ENCODE results near the gene AMOT. TPM values are rescaled to one million over a fixed set of nuclear protein-coding genes. Genes with fewer than 3 reads are reported as not detected.

The AMOT gene
- total RNA-seq, 4 donors from 2014 or later: 4.8 to 20.4 (median 11.8) TPM

- DNase-seq (ENCODE audit: low spot score in 2 of 2): no peak
- Histone ChIP-seq H3K27me3 (no peaks in the 10 kb centered on the region), H3K4me3 (no peak overlapping the region), H3K9me3 (no peaks in the 10 kb centered on the region), H3K27ac (no peak overlapping the region), H3K36me3 (no peaks in the 10 kb centered on the region), H3K4me1 (peaks cover 4% of the 10 kb centered on the region)
- TF ChIP-seq POLR2A (IDR thresholded peaks at IDR 0.05): no peak
- no peak for TF ChIP-seq EP300 (IDR thresholded peaks at IDR 0.05)
- TF ChIP-seq POLR2AphosphoS5 (IDR thresholded peaks at IDR 0.05): no peak
- no peak for TF ChIP-seq CTCF (IDR thresholded peaks at IDR 0.05)
Observed at GRCh38 chrX:112849016-112849415, 8.4 kb upstream of the AMOT start.

GRCh38 chrX:112846782-112847181, 6.2 kb upstream of the AMOT start:
- Histone ChIP-seq H3K9me3 (no peaks in the 10 kb centered on the region), H3K27me3 (no peaks in the 10 kb centered on the region), H3K4me3 (no peak overlapping the region), H3K4me1 (peaks cover 6% of the 10 kb centered on the region), H3K27ac (no peak overlapping the region), H3K36me3 (no peaks in the 10 kb centered on the region)
- TF ChIP-seq POLR2AphosphoS5 (IDR thresholded peaks at IDR 0.05): no peak
- no peak for TF ChIP-seq EP300 (IDR thresholded peaks at IDR 0.05)
- no peak for TF ChIP-seq CTCF (IDR thresholded peaks at IDR 0.05)
- TF ChIP-seq POLR2A (IDR thresholded peaks at IDR 0.05): no peak
- no peak for DNase-seq (ENCODE audit: low spot score in 2 of 2)
- WGBS: 45% methylated on average over 2 of the region's 2 CpGs

- H3K36me3 ChIP-seq: no peaks in the 10 kb centered on the region
- DNase-seq (ENCODE audit: low spot score in 2 of 2): no peak
- 64% methylated on average over 4 of the region's 4 CpGs for WGBS
Observed at GRCh38 chrX:112846187-112846586, 5.6 kb upstream of the AMOT start.

GRCh38 chrX:112844250-112844649, 3.6 kb upstream of the AMOT start:
- WGBS: 57% methylated on average over 6 of the region's 6 CpGs
- Histone ChIP-seq H3K27me3 (no peaks in the 10 kb centered on the region), H3K36me3 (no peaks in the 10 kb centered on the region), H3K9me3 (no peaks in the 10 kb centered on the region), H3K4me1 (peaks cover 9% of the 10 kb centered on the region), H3K4me3 (no peak overlapping the region), H3K27ac (no peak overlapping the region)
- no peak for DNase-seq (ENCODE audit: low spot score in 2 of 2)
- no peak for TF ChIP-seq POLR2A (IDR thresholded peaks at IDR 0.05)
- TF ChIP-seq CTCF (IDR thresholded peaks at IDR 0.05): no peak
- no peak for TF ChIP-seq POLR2AphosphoS5 (IDR thresholded peaks at IDR 0.05)
- no peak for TF ChIP-seq EP300 (IDR thresholded peaks at IDR 0.05)

More at GRCh38 chrX:112846187-112846586, 5.6 kb upstream of the AMOT start:
- H3K4me1 ChIP-seq: peaks cover 4% of the 10 kb centered on the region
- no peaks in the 10 kb centered on the region for H3K9me3 ChIP-seq
- TF ChIP-seq CTCF (IDR thresholded peaks at IDR 0.05): no peak
- no peak for TF ChIP-seq POLR2AphosphoS5 (IDR thresholded peaks at IDR 0.05)
- TF ChIP-seq EP300 (IDR thresholded peaks at IDR 0.05): no peak
- TF ChIP-seq POLR2A (IDR thresholded peaks at IDR 0.05): no peak
- H3K4me3 ChIP-seq: no peak overlapping the region
- H3K27me3 ChIP-seq: no peaks in the 10 kb centered on the region
- no peak overlapping the region for H3K27ac ChIP-seq

GRCh38 chrX:112841820-112842157, 1.2 kb upstream of the AMOT start:
- no peak for DNase-seq (ENCODE audit: low spot score in 2 of 2)
- Histone ChIP-seq H3K9me3 (no peaks in the 10 kb centered on the region), H3K36me3 (no peaks in the 10 kb centered on the region), H3K4me1 (peaks cover 9% of the 10 kb centered on the region), H3K27ac (no peak overlapping the region), H3K4me3 (peak overlapping the region; percentile 68), H3K27me3 (no peaks in the 10 kb centered on the region)
- TF ChIP-seq CTCF (IDR thresholded peaks at IDR 0.05) (no peak), POLR2A (IDR thresholded peaks at IDR 0.05) (no peak), EP300 (IDR thresholded peaks at IDR 0.05) (no peak), POLR2AphosphoS5 (IDR thresholded peaks at IDR 0.05) (no peak)
- 42% methylated on average over 5 of the region's 5 CpGs for WGBS

Measured in suprapubic skin (tissue), 4 donors.